T-cell (primary cell): ENCODE data around the gene MAPK12. TPM values are rescaled to one million over a fixed set of nuclear protein-coding genes. Genes with fewer than 3 reads are reported as not detected.

ENCODE experiments used
- ATAC-seq, 4 experiments: fragments of 200-7000 bp in 3 of 4; fragments of 150-1000 bp in 1 of 4; cut with Tn5 transposase; replicated peaks in 1 of 4; 1 replicate in 3 of 4; 2 replicates in 1 of 4; pipeline ENCODE4 v1.10.0; 2021; ENCODE audit warnings: moderate library complexity in 3 of 4, mild to moderate bottlenecking in 2 of 4, moderate number of reproducible peaks in 1 of 4
- CTCF ChIA-PET, 2 donors: fragments of 300-600 bp; sonication (Branson Sonifier 250); formaldehyde crosslinking; loops; one replicate each; lab custom pipeline; 2022; ENCODE audit warnings: antibody characterized with exemption in 2 of 2; lab: Charles Lee
- POLR2A ChIA-PET, 2 donors: fragments of 300-600 bp; sonication (Branson Sonifier 250); formaldehyde crosslinking; loops; one replicate each; lab custom pipeline; 2022; ENCODE audit warnings: antibody characterized with exemption in 2 of 2; lab: Charles Lee
- DNase-seq, 35 experiments: peaks; one replicate each; pipeline versions ENCODE4 v3.0.0 to v3.0.0-alpha.2; 2013 to 2023
- H3K27ac ChIP-seq: one replicate; pipeline ENCODE4 v1.5.1; 2013; ENCODE audit warnings: low read length
- H3K27me3 ChIP-seq, 2 experiments: replicated peaks in 1 of 2; 1 replicate in 1 of 2; 2 replicates in 1 of 2; pipeline versions ENCODE4 v1.6.1 to v1.7.0; 2013; ENCODE audit warnings: low read length in 1 of 2, mixed read lengths in 1 of 2; ENCODE audit not compliant: control insufficient read depth in 2 of 2, insufficient read depth in 2 of 2; ENCODE audit errors: extremely low read depth in 1 of 2
- H3K36me3 ChIP-seq, 2 donors: 1 replicate in 1 of 2; 2 replicates in 1 of 2; pipeline versions ENCODE4 v1.6.1 to v1.7.0; 2013; ENCODE audit warnings: low read length in 1 of 2; ENCODE audit not compliant: control insufficient read depth in 2 of 2, insufficient read depth in 1 of 2; ENCODE audit errors: extremely low read depth in 1 of 2
- H3K4me1 ChIP-seq, 2 experiments: 1 replicate in 1 of 2; 2 replicates in 1 of 2; pipeline versions ENCODE4 v1.6.1 to v1.7.0; 2013; ENCODE audit warnings: low read length in 2 of 2, mixed read lengths in 1 of 2; ENCODE audit not compliant: insufficient read depth in 2 of 2, control insufficient read depth in 1 of 2; ENCODE audit errors: extremely low read depth in 1 of 2
- H3K4me3 ChIP-seq, 2 donors: 1 replicate in 1 of 2; 2 replicates in 1 of 2; pipeline versions ENCODE4 v1.5.1 to v1.7.0; 2013; ENCODE audit warnings: mild to moderate bottlenecking in 2 of 2, low read length in 1 of 2, moderate library complexity in 1 of 2; ENCODE audit not compliant: control insufficient read depth in 1 of 2; ENCODE audit errors: extremely low read depth in 1 of 2
- H3K9me3 ChIP-seq: 2 replicates; pipeline ENCODE4 v1.7.0; 2013
- H3K27ac Mint-ChIP-seq, 2 donors: one replicate each; pipeline ENCODE4 v1.8.0; 2020 to 2021; ENCODE audit warnings: mild to moderate bottlenecking in 2 of 2, mixed read lengths in 2 of 2
- H3K27me3 Mint-ChIP-seq, 2 donors: one replicate each; pipeline ENCODE4 v1.8.0; 2021 to 2022; ENCODE audit warnings: mixed read lengths in 2 of 2
- H3K36me3 Mint-ChIP-seq: one replicate; pipeline ENCODE4 v1.8.0; 2021; ENCODE audit warnings: mixed read lengths
- H3K4me1 Mint-ChIP-seq, 3 donors: one replicate each; pipeline ENCODE4 v1.8.0; 2020 to 2022; ENCODE audit warnings: mixed read lengths in 3 of 3, mild to moderate bottlenecking in 1 of 3
- H3K4me3 Mint-ChIP-seq, 3 donors: one replicate each; pipeline ENCODE4 v1.8.0; 2020 to 2022; ENCODE audit warnings: mild to moderate bottlenecking in 3 of 3, mixed read lengths in 3 of 3, moderate library complexity in 3 of 3
- H3K9me3 Mint-ChIP-seq, 3 donors: one replicate each; pipeline ENCODE4 v1.8.0; 2020 to 2022; ENCODE audit warnings: mixed read lengths in 3 of 3
- WGBS: methylation state at CpG from one replicate; pipeline ENCODE4 v1.1.5; 2013; ENCODE audit warnings: missing lambda C conversion rate; ENCODE audit not compliant: insufficient coverage; 5-methylcytosine and 5-hydroxymethylcytosine counted together
- total RNA-seq, 35 experiments: library from RNA in 6 of 35; stranded (reverse) in 6 of 35; fragments of 120-200 nt in 1 of 35; gene quantifications; one replicate each; pipeline versions ENCODE4 v1.2.1 to v1.2.4 and lab custom pipeline; 2013 to 2026

The MAPK12 gene
- total RNA-seq, 5 donors from 2014 or later (not counting 1 experiment from before 2014, with no cell fraction given) = 1.7 to 3.1 (median 2.9) TPM

DNA sequence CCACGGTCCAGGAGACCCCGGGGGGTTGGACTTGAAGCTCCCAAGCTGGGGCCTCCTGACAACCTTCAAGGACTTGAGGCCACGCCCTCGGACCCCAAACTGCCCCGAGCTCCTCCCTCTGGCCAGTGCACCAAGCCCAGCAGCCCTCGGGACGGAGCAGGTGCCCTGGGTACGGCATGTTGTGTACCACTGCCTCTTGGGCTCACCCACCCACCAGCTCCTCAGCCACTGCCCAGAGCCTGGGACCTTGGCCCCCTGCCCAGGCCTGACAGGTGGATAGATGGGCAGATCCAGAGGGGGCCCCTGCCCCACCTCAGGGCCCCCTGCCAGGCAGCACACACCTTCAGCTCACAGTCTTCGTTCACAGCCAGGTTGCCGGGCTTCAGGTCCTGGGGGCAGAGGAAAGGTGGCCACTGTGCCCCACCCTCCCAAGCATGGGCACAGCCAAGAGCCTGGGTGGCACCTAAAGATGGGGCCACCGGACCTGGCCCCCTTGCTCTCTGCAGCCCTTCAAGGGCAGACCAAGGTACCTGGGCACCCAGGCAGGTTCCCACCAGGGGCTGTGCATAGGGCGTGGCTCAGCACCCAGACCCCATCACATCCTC, 5.1 kb downstream of the MAPK12 start:
- CTCF ChIA-PET = no interaction called here
- H3K4me3 ChIP-seq = no peak overlapping the region
- H3K4me1 Mint-ChIP-seq = peaks cover 0 to 2% (median 2%) of the 10 kb centered on the region in 3 donors
- H3K27me3 ChIP-seq = peaks cover 0 to 32% of the 10 kb centered on the region in 2 experiments
- H3K27ac ChIP-seq = no peak overlapping the region
- 85% methylated on average over 12 of the region's 12 CpGs for WGBS
- ATAC-seq = no peak
- no peak overlapping the region for H3K27ac Mint-ChIP-seq
- no peaks in the 10 kb centered on the region for H3K9me3 ChIP-seq
- POLR2A ChIA-PET = no interaction called here
- H3K27me3 Mint-ChIP-seq = peaks cover 7 to 17% of the 10 kb centered on the region in 2 donors
- no peak overlapping the region for H3K4me3 Mint-ChIP-seq
- no peak for DNase-seq
- no peaks in the 10 kb centered on the region for H3K36me3 ChIP-seq
- peaks cover 0 to 18% of the 10 kb centered on the region in 2 experiments for H3K4me1 ChIP-seq
- no peaks in the 10 kb centered on the region for H3K36me3 Mint-ChIP-seq
- H3K9me3 Mint-ChIP-seq = no peaks in the 10 kb centered on the region

DNA sequence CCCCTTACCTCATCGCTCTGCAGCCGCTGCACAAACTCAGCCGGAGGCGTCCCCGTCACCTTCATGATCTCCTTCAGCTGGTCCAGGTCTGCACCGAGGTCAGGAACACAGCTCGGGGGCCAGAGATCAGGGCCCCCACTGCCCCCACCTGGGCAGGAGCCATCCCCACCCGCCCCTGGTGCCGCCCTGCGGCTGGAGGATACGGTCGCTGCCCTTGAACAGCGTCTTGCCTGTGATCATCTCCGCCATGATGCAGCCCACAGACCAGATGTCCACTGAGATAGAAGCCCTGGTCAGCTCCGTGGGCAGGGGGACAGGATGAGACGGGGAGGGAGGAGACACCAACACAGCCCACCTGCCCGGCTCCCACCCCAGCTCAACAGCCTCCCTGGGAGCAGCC, 5.9 kb downstream of the MAPK12 start:
- no peaks in the 10 kb centered on the region for H3K9me3 ChIP-seq
- no peaks in the 10 kb centered on the region for H3K9me3 Mint-ChIP-seq
- ATAC-seq = no peak
- no peaks in the 10 kb centered on the region for H3K36me3 ChIP-seq
- POLR2A ChIA-PET = no interaction called here
- no peaks in the 10 kb centered on the region for H3K36me3 Mint-ChIP-seq
- WGBS = 85% methylated on average over 16 of the region's 17 CpGs
- H3K4me3 ChIP-seq = no peak overlapping the region
- peaks cover 0 to 29% of the 10 kb centered on the region in 2 experiments for H3K27me3 ChIP-seq
- DNase-seq = no peak
- no peak overlapping the region for H3K27ac Mint-ChIP-seq
- peaks cover 0 to 16% of the 10 kb centered on the region in 2 experiments for H3K4me1 ChIP-seq
- H3K4me1 Mint-ChIP-seq = peaks cover 0 to 4% (median 4%) of the 10 kb centered on the region in 3 donors
- no peak overlapping the region for H3K4me3 Mint-ChIP-seq
- peaks cover 7 to 17% of the 10 kb centered on the region in 2 donors for H3K27me3 Mint-ChIP-seq
- no peak overlapping the region for H3K27ac ChIP-seq
- CTCF ChIA-PET = no interaction called here

DNA sequence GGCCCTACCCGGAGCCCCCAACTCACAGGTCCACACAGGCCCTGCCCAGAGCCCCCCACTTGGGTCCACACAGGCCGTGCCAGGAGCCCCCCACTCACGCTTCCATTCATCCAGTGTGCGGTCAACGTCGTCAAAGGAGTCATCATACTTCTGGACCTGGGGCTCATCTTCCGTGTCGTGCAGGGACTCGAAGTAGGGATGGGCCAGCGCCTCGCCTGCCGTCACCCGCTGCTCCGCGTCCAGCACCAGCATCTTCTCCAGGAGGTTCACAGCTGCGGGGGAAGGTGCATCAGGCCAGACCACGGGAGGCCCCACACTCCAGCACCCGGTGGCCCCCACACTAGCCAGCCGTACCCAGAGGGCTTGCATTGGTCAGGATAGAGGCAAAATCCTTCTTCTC, 6.4 kb downstream of the MAPK12 start:
- DNase-seq (no peak), ATAC-seq (no peak)
- no peaks in the 10 kb centered on the region for H3K9me3 ChIP-seq
- H3K36me3 ChIP-seq = no peaks in the 10 kb centered on the region
- peaks cover 0 to 24% of the 10 kb centered on the region in 2 experiments for H3K27me3 ChIP-seq
- POLR2A ChIA-PET = no interaction called here
- H3K4me1 Mint-ChIP-seq = peaks cover 3 to 8% (median 7%) of the 10 kb centered on the region in 3 donors
- 88% methylated on average over 17 of the region's 19 CpGs for WGBS
- peaks cover 4 to 18% of the 10 kb centered on the region in 2 experiments for H3K4me1 ChIP-seq
- no peaks in the 10 kb centered on the region for H3K36me3 Mint-ChIP-seq
- no peak overlapping the region for H3K27ac ChIP-seq
- no peak overlapping the region for H3K4me3 ChIP-seq
- CTCF ChIA-PET = no interaction called here
- no peak overlapping the region for H3K27ac Mint-ChIP-seq
- peaks cover 7 to 17% of the 10 kb centered on the region in 2 donors for H3K27me3 Mint-ChIP-seq
- H3K9me3 Mint-ChIP-seq = no peaks in the 10 kb centered on the region
- H3K4me3 Mint-ChIP-seq = no peak overlapping the region

DNA sequence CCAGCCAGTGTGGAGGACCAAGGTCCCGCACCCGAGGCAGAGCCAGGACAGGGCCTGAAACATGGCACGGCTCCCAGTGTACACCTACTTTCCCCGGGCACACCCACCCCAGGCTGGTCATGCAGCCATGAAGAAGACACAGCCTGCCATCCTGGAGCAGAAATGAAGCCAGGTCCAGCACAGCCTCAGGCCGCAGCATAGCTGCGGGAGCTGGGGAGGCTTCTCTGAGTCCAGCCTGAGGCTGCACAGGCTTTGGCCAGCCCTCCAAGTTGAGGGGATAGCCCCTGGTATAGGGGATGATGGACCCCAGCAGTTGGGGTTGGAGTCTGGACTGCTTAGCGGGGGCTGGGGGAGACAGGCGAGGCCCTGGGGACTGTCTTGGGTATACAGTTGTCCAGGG, 7.5 kb downstream of the MAPK12 start:
- H3K4me3 ChIP-seq = no peak overlapping the region
- no peaks in the 10 kb centered on the region for H3K9me3 Mint-ChIP-seq
- CTCF ChIA-PET = no interaction called here
- H3K27me3 ChIP-seq = peaks cover 0 to 16% of the 10 kb centered on the region in 2 experiments
- H3K27me3 Mint-ChIP-seq = peaks cover 5 to 11% of the 10 kb centered on the region in 2 donors
- H3K4me1 ChIP-seq = peaks cover 5 to 29% of the 10 kb centered on the region in 2 experiments
- WGBS = 80% methylated on average over 3 of the region's 8 CpGs
- POLR2A ChIA-PET = no interaction called here
- peaks cover 6 to 13% (median 12%) of the 10 kb centered on the region in 3 donors for H3K4me1 Mint-ChIP-seq
- H3K27ac Mint-ChIP-seq = no peak overlapping the region
- DNase-seq (no peak), ATAC-seq (no peak)
- H3K36me3 ChIP-seq = peaks cover 0 to 5% of the 10 kb centered on the region in 2 donors
- no peak overlapping the region for H3K27ac ChIP-seq
- no peaks in the 10 kb centered on the region for H3K9me3 ChIP-seq
- no peaks in the 10 kb centered on the region for H3K36me3 Mint-ChIP-seq
- H3K4me3 Mint-ChIP-seq = no peak overlapping the region

DNA sequence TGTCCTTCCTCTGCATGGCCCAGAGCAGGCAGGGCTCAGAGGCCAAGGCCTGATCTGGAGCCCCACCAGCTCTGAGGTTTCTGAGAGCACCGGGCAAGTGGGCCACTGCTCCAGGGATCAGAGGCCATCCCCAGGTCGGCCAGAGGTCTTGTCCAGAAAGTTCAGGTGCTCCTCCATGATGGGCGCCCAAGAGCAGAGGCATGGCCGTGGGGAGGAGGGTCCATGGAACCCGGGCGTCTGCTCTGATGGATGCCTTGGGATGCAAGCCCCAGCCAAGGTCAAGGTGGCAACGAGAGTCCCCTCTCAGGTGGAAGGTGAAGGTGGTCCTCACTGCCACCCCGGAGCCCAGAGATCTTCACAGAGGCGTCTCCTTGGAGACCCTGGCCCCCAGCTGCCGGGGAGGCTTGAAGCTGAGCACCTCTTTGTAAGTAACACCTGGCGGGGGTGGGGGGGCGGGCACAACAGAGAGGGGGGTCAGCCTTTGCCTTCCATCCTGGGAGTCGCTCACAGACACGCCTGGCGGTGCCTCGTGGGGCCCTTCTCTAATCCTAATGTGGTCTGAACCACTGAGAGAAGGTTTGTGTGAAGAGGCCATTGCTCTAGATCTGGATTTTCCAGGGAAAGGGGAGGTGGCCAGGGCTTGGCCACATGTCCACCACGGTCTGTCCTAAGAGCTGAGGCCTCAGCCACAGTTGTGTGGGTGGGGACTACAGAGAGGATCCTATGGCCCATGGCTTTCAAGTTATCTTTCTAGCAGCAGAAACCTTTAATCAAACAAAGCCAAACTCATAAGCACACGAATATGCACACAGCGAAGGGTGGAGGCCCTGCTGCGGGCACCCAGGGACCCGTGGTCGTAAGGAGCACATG, 8.2 kb downstream of the MAPK12 start:
- no peak for ATAC-seq
- WGBS = 79% methylated on average over 14 of the region's 22 CpGs
- Mint-ChIP-seq H3K27me3 (peaks cover 0 to 6% of the 10 kb centered on the region in 2 donors), H3K36me3 (no peaks in the 10 kb centered on the region), H3K27ac (peak overlapping the region in 1 of 2 donors; percentile 2), H3K9me3 (no peaks in the 10 kb centered on the region), H3K4me1 (peaks cover 6 to 13% (median 12%) of the 10 kb centered on the region in 3 donors), H3K4me3 (no peak overlapping the region)
- POLR2A ChIA-PET = no interaction called here
- Histone ChIP-seq H3K4me3 (no peak overlapping the region), H3K27me3 (peaks cover 0 to 10% of the 10 kb centered on the region in 2 experiments), H3K36me3 (peaks cover 0 to 8% of the 10 kb centered on the region in 2 donors), H3K4me1 (peaks cover 5 to 35% of the 10 kb centered on the region in 2 experiments), H3K9me3 (no peaks in the 10 kb centered on the region), H3K27ac (no peak overlapping the region)
- no peak for DNase-seq
- CTCF ChIA-PET = interaction anchor here (0.6 to 1.4 kb wide), 10 partner anchors 8 to 368 kb away, joined by 3 to 6 read pairs (median 3); partner anchors contain the start of gene MAPK12 (in 1 of the 2)
